ENCODE measurements around the gene FOXK2. TPM values are rescaled to one million over a fixed set of nuclear protein-coding genes. Genes with fewer than 3 reads are reported as not detected.

Gene FOXK2
- total RNA-seq, 1 experiment from 2014 or later: 57.7 TPM

GRCh38 chr17:82590881-82591539 lies 71.5 kb downstream of the FOXK2 start:
- no peaks in the 10 kb centered on the region for H3K9me3 Mint-ChIP-seq
- no peak for DNase-seq (ENCODE audit: low spot score)
- no peak overlapping the region for H3K4me3 Mint-ChIP-seq
- ChIA-PET CTCF (no interaction called here), POLR2A (no interaction called here)
- TF ChIP-seq ZNF219 (CRISPR knock-in tag; IDR thresholded peaks at IDR 0.05; ENCODE audit: borderline replicate concordance) (no peak), FOXP4 (CRISPR knock-in tag; IDR thresholded peaks at IDR 0.05) (no peak), USF1 (CRISPR knock-in tag; IDR thresholded peaks at IDR 0.05) (no peak), ATF3 (CRISPR knock-in tag; conservative IDR thresholded peaks at IDR 0.05) (no peak), E2F1 (CRISPR knock-in tag; IDR thresholded peaks at IDR 0.05) (no peak), PRRX2 (CRISPR knock-in tag; IDR thresholded peaks at IDR 0.05) (no peak), EMX1 (CRISPR knock-in tag; IDR thresholded peaks at IDR 0.05) (no peak), ZNF138 (CRISPR knock-in tag; conservative IDR thresholded peaks at IDR 0.05) (no peak), ARID4B (CRISPR knock-in tag; IDR thresholded peaks at IDR 0.05; ENCODE audit: borderline replicate concordance) (no peak), ELF4 (CRISPR knock-in tag; IDR thresholded peaks at IDR 0.05; ENCODE audit: low read depth) (no peak), ZNF317 (CRISPR knock-in tag; IDR thresholded peaks at IDR 0.05; ENCODE audit: borderline replicate concordance, low read depth) (no peak), IRF1 (CRISPR knock-in tag; IDR thresholded peaks at IDR 0.05) (no peak)
- no peak overlapping the region for H3K27ac Mint-ChIP-seq
- H3K4me1 Mint-ChIP-seq: peaks cover 10% of the 10 kb centered on the region
- peaks cover 34% of the 10 kb centered on the region for H3K36me3 Mint-ChIP-seq
- no peaks in the 10 kb centered on the region for H3K27me3 Mint-ChIP-seq (ENCODE audit: low read depth)
- no peak for ATAC-seq

GRCh38 chr17:82592289-82592766 lies 72.8 kb downstream of the FOXK2 start:
- ChIA-PET CTCF (interaction anchor here (0.6 kb wide), 1 partner anchor 33 kb away, joined by 5 read pairs; no protein-coding TSS in a partner anchor), POLR2A (no interaction called here)
- DNase-seq (ENCODE audit: low spot score) (no peak), ATAC-seq (no peak)
- H3K36me3 Mint-ChIP-seq: peaks cover 39% of the 10 kb centered on the region
- H3K27ac Mint-ChIP-seq: peak overlapping the region; percentile 87
- peaks cover 10% of the 10 kb centered on the region for H3K4me1 Mint-ChIP-seq
- no peak overlapping the region for H3K4me3 Mint-ChIP-seq
- no peaks in the 10 kb centered on the region for H3K27me3 Mint-ChIP-seq (ENCODE audit: low read depth)
- H3K9me3 Mint-ChIP-seq: no peaks in the 10 kb centered on the region
- TF ChIP-seq E2F4 (CRISPR knock-in tag; IDR thresholded peaks at IDR 0.05; ENCODE audit: borderline replicate concordance, low read depth) (no peak), ATF3 (CRISPR knock-in tag; conservative IDR thresholded peaks at IDR 0.05) (no peak), SMAD4 (CRISPR knock-in tag; IDR thresholded peaks at IDR 0.05) (no peak), GTF2I (CRISPR knock-in tag; conservative IDR thresholded peaks at IDR 0.05) (no peak), CDX4 (CRISPR knock-in tag; IDR thresholded peaks at IDR 0.05; ENCODE audit: borderline replicate concordance) (no peak), KAT7 (CRISPR knock-in tag; IDR thresholded peaks at IDR 0.05; ENCODE audit: borderline replicate concordance) (no peak), SP1 (CRISPR knock-in tag; conservative IDR thresholded peaks at IDR 0.05) (no peak), HMGA2 (CRISPR knock-in tag; IDR thresholded peaks at IDR 0.05) (no peak), ATF1 (CRISPR knock-in tag; IDR thresholded peaks at IDR 0.05) (no peak), MLX (CRISPR knock-in tag; IDR thresholded peaks at IDR 0.05) (no peak), CREB1 (CRISPR knock-in tag; IDR thresholded peaks at IDR 0.05) (no peak)

Measured in WTC11 (cell line).